ENCODE results near the gene CTSC. TPM values are rescaled to one million over a fixed set of nuclear protein-coding genes. Genes with fewer than 3 reads are reported as not detected.

The CTSC gene
- polyA plus RNA-seq, 1 donor from 2014 or later, result 5.2 TPM

DNA sequence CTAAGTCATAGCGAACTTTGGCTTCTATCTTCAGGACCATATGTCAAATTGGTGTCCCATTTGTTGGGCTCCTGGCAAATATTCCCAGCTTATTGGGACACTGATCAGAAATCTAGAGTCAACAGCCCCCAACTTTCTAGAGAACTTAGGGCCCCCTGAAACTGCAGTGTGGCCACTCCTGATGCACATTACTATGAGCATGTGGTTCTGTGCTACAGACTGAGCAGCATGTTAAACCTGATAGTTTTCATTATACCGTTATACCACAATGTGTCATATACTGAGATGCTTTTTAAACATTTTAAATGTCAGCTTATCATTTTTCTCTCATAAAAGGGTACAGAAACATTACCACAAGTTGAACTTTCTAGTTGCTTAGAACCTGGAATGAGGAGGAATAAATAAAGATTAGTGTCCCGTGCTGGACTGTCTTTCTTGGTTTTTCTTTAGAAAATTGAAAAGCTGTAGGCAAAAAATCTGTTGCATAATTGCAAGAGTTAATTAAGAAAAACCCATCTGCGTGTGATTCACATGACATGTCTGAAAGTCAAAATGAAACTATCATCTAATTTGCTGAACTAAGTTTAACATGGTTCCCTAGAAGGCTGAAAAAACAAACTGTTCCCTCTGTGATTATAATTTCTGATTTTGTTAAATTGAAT is 16.4 kb upstream of the CTSC start:
- no peak overlapping the region for H3K4me2 ChIP-seq (ENCODE audit: low read length)
- no peaks in the 10 kb centered on the region for H3K79me2 ChIP-seq (replicated peaks; ENCODE audit: insufficient read depth, low read length)
- H3K4me3 ChIP-seq (ENCODE audit: low read length), result no peak overlapping the region
- no peaks in the 10 kb centered on the region for H3F3A ChIP-seq (ENCODE audit: insufficient read depth, low read length, poor library complexity, severe bottlenecking)
- no peaks in the 10 kb centered on the region for H3K9me3 ChIP-seq (ENCODE audit: low read length)
- H2AFZ ChIP-seq (ENCODE audit: low read depth, low read length), result no peak overlapping the region
- H3K9me2 ChIP-seq (ENCODE audit: insufficient read depth, low read length), result no peaks in the 10 kb centered on the region
- TF ChIP-seq EZH2 (IDR thresholded peaks at IDR 0.05; ENCODE audit: borderline replicate concordance, insufficient read depth, low read length, poor library complexity, severe bottlenecking) (no peak), SMC3 (conservative IDR thresholded peaks at IDR 0.05; ENCODE audit: poor library complexity) (no peak), MXI1 (conservative IDR thresholded peaks at IDR 0.05; ENCODE audit: poor library complexity, severe bottlenecking) (no peak), POLR2AphosphoS5 (IDR thresholded peaks at IDR 0.05) (no peak), EP300 (conservative IDR thresholded peaks at IDR 0.05; ENCODE audit: poor library complexity, severe bottlenecking) (no peak), RAD21 (conservative IDR thresholded peaks at IDR 0.05) (no peak), TAF1 (IDR thresholded peaks at IDR 0.05; ENCODE audit: low read depth) (no peak)
- TF ChIP-seq, protein P1, sequence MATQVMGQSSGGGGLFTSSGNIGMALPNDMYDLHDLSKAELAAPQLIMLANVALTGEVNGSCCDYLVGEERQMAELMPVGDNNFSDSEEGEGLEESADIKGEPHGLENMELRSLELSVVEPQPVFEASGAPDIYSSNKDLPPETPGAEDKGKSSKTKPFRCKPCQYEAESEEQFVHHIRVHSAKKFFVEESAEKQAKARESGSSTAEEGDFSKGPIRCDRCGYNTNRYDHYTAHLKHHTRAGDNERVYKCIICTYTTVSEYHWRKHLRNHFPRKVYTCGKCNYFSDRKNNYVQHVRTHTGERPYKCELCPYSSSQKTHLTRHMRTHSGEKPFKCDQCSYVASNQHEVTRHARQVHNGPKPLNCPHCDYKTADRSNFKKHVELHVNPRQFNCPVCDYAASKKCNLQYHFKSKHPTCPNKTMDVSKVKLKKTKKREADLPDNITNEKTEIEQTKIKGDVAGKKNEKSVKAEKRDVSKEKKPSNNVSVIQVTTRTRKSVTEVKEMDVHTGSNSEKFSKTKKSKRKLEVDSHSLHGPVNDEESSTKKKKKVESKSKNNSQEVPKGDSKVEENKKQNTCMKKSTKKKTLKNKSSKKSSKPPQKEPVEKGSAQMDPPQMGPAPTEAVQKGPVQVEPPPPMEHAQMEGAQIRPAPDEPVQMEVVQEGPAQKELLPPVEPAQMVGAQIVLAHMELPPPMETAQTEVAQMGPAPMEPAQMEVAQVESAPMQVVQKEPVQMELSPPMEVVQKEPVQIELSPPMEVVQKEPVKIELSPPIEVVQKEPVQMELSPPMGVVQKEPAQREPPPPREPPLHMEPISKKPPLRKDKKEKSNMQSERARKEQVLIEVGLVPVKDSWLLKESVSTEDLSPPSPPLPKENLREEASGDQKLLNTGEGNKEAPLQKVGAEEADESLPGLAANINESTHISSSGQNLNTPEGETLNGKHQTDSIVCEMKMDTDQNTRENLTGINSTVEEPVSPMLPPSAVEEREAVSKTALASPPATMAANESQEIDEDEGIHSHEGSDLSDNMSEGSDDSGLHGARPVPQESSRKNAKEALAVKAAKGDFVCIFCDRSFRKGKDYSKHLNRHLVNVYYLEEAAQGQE (IDR thresholded peaks at IDR 0.05; ENCODE audit: borderline replicate concordance), result no peak
- TF ChIP-seq, protein P2, sequence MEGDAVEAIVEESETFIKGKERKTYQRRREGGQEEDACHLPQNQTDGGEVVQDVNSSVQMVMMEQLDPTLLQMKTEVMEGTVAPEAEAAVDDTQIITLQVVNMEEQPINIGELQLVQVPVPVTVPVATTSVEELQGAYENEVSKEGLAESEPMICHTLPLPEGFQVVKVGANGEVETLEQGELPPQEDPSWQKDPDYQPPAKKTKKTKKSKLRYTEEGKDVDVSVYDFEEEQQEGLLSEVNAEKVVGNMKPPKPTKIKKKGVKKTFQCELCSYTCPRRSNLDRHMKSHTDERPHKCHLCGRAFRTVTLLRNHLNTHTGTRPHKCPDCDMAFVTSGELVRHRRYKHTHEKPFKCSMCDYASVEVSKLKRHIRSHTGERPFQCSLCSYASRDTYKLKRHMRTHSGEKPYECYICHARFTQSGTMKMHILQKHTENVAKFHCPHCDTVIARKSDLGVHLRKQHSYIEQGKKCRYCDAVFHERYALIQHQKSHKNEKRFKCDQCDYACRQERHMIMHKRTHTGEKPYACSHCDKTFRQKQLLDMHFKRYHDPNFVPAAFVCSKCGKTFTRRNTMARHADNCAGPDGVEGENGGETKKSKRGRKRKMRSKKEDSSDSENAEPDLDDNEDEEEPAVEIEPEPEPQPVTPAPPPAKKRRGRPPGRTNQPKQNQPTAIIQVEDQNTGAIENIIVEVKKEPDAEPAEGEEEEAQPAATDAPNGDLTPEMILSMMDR (IDR thresholded peaks at IDR 0.05; ENCODE audit: poor library complexity, severe bottlenecking), result no peak
- no peak overlapping the region for H3K27ac ChIP-seq (ENCODE audit: low read length)
- no peaks in the 10 kb centered on the region for H4K20me1 ChIP-seq (ENCODE audit: insufficient read depth)
- no peaks in the 10 kb centered on the region for H3K27me3 ChIP-seq (ENCODE audit: insufficient read depth, low read depth, low read length)
- H3K36me3 ChIP-seq (ENCODE audit: insufficient read depth, low read length), result no peaks in the 10 kb centered on the region
- no peak overlapping the region for H3K9ac ChIP-seq (ENCODE audit: low read length)

DNA sequence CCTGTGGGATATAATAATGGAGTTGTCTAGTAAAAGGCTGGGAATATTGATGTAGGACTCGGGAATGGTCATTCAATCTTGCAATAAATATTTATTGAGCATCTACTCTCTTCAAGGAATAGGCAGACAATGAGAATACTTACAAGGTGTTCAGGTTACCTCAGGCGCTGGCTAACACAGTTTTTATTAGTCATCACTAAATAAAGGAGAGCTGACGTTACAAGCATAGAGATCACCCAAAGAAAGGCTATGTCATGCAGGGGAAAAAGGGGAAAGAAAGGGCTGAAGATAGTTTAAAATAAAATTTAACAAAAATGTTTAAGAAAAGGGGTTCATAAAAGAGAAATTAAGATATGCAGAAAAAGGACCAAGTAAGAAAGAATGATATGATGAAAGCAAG is 15.8 kb upstream of the CTSC start:
- Histone ChIP-seq H3K9ac (ENCODE audit: low read length) (no peak overlapping the region), H3K36me3 (ENCODE audit: insufficient read depth, low read length) (no peaks in the 10 kb centered on the region), H4K20me1 (ENCODE audit: insufficient read depth) (no peaks in the 10 kb centered on the region), H3K9me2 (ENCODE audit: insufficient read depth, low read length) (no peaks in the 10 kb centered on the region), H3K9me3 (ENCODE audit: low read length) (no peaks in the 10 kb centered on the region), H3K27ac (ENCODE audit: low read length) (no peak overlapping the region), H3K27me3 (ENCODE audit: insufficient read depth, low read depth, low read length) (no peaks in the 10 kb centered on the region), H3K79me2 (replicated peaks; ENCODE audit: insufficient read depth, low read length) (no peaks in the 10 kb centered on the region), H3K4me2 (ENCODE audit: low read length) (no peak overlapping the region), H3K4me3 (ENCODE audit: low read length) (no peak overlapping the region), H3F3A (ENCODE audit: insufficient read depth, low read length, poor library complexity, severe bottlenecking) (no peaks in the 10 kb centered on the region), H2AFZ (ENCODE audit: low read depth, low read length) (no peak overlapping the region)
- TF ChIP-seq, protein P1 (IDR thresholded peaks at IDR 0.05; ENCODE audit: borderline replicate concordance), result no peak
- TF ChIP-seq RAD21 (conservative IDR thresholded peaks at IDR 0.05), result no peak
- TF ChIP-seq POLR2AphosphoS5 (IDR thresholded peaks at IDR 0.05), result no peak
- TF ChIP-seq, protein P2 (IDR thresholded peaks at IDR 0.05; ENCODE audit: poor library complexity, severe bottlenecking), result no peak
- TF ChIP-seq MXI1 (conservative IDR thresholded peaks at IDR 0.05; ENCODE audit: poor library complexity, severe bottlenecking), result no peak
- no peak for TF ChIP-seq TAF1 (IDR thresholded peaks at IDR 0.05; ENCODE audit: low read depth)
- no peak for TF ChIP-seq EZH2 (IDR thresholded peaks at IDR 0.05; ENCODE audit: borderline replicate concordance, insufficient read depth, low read length, poor library complexity, severe bottlenecking)
- TF ChIP-seq SMC3 (conservative IDR thresholded peaks at IDR 0.05; ENCODE audit: poor library complexity), result no peak
- TF ChIP-seq EP300 (conservative IDR thresholded peaks at IDR 0.05; ENCODE audit: poor library complexity, severe bottlenecking), result no peak
